DOHH2 (cell line): ENCODE data around the gene FAM53B.
A peak's percentile ranks its signal among the peaks of the same experiment; 100 is the strongest.

Experiments used
- H3F3A ChIP-seq: fragments of 200-600 bp; sonication (generic), shearing (Covaris generic); 2 replicates; pipeline ENCODE4 v1.6.0; 2016; ENCODE audit warnings: antibody characterized with exemption, mild to moderate bottlenecking; ENCODE audit not compliant: control insufficient read depth, insufficient read depth
- H3K27ac ChIP-seq: fragments of 200-600 bp; sonication (generic); 2 replicates; pipeline ENCODE4 v1.5.1; 2014; ENCODE audit warnings: low read depth, mild to moderate bottlenecking, low read length, moderate library complexity
- H3K27me3 ChIP-seq: fragments of 200-600 bp; sonication (generic); 2 replicates; pipeline ENCODE4 v1.6.1; 2014; ENCODE audit warnings: mild to moderate bottlenecking, low read length, mixed read lengths; ENCODE audit not compliant: control insufficient read depth
- H3K36me3 ChIP-seq: fragments of 200-600 bp; sonication (generic); 2 replicates; pipeline ENCODE4 v1.6.1; 2014; ENCODE audit warnings: mild to moderate bottlenecking, low read length, moderate library complexity, mixed read lengths; ENCODE audit not compliant: control insufficient read depth
- H3K4me1 ChIP-seq: fragments of 200-600 bp; sonication (generic); 2 replicates; pipeline ENCODE4 v1.6.1; 2014; ENCODE audit warnings: mild to moderate bottlenecking, low read length, mixed read lengths; ENCODE audit not compliant: control insufficient read depth
- H3K4me2 ChIP-seq: fragments of 200-600 bp; sonication (generic); 2 replicates; pipeline ENCODE4 v1.6.0; 2014; ENCODE audit warnings: mild to moderate bottlenecking, low read length, moderate library complexity
- H3K4me3 ChIP-seq: fragments of 200-600 bp; sonication (generic); 2 replicates; pipeline ENCODE4 v1.5.1; 2014; ENCODE audit warnings: mild to moderate bottlenecking, low read length, mixed read lengths
- H3K79me2 ChIP-seq: fragments of 200-600 bp; sonication (generic); 2 replicates; pipeline ENCODE4 v1.6.1; 2014; ENCODE audit warnings: mild to moderate bottlenecking, low read length, mixed read lengths; ENCODE audit not compliant: control insufficient read depth
- H3K9me2 ChIP-seq: fragments of 200-600 bp; sonication (generic); replicated peaks from 2 replicates; pipeline ENCODE4 v1.6.1; 2014; ENCODE audit warnings: mild to moderate bottlenecking, low read length, mixed read lengths; ENCODE audit not compliant: control insufficient read depth
- H3K9me3 ChIP-seq: fragments of 200-600 bp; sonication (generic); 2 replicates; pipeline ENCODE4 v1.6.1; 2014; ENCODE audit warnings: antibody characterized with exemption, low read length, mixed read lengths; ENCODE audit not compliant: control insufficient read depth, insufficient read depth
- H4K20me1 ChIP-seq: fragments of 200-600 bp; sonication (generic); 2 replicates; pipeline ENCODE4 v1.6.0; 2014; ENCODE audit warnings: low read depth, mild to moderate bottlenecking, antibody characterized with exemption, low read length, moderate library complexity; ENCODE audit not compliant: control insufficient read depth, insufficient read depth
- CTCF ChIP-seq: fragments of 200-600 bp; sonication (generic); IDR thresholded peaks from one replicate; pipeline ENCODE4 v1.5.1; 2014; ENCODE audit warnings: antibody characterized with exemption, mild to moderate bottlenecking, low read depth, low read length; ENCODE audit not compliant: poor library complexity, severe bottlenecking
- EZH2phosphoT487 ChIP-seq: fragments of 200-600 bp; sonication (generic); IDR thresholded peaks from 2 replicates; pipeline ENCODE4 v1.6.1; 2017; ENCODE audit warnings: borderline replicate concordance, mild to moderate bottlenecking, antibody characterized with exemption, low read length, moderate library complexity, mixed read lengths

The FAM53B gene

GRCh38 chr10:124728071-124728829 is 15.9 kb downstream of the FAM53B start:
- H3K4me3 ChIP-seq, result peak overlapping the region; percentile 21
- no peak for TF ChIP-seq CTCF
- TF ChIP-seq EZH2phosphoT487, result no peak
- H3K4me2 ChIP-seq, result peak overlapping the region; percentile 57
- H3K27ac ChIP-seq, result peak overlapping the region; percentile 16; the same call in 1 of the 2 replicates
- peaks cover 15% of the 10 kb centered on the region; the same call in 1 of the 2 replicates for H4K20me1 ChIP-seq
- H3K9me2 ChIP-seq, result no peaks in the 10 kb centered on the region
- no peaks in the 10 kb centered on the region for H3K9me3 ChIP-seq
- H3F3A ChIP-seq, result no peaks in the 10 kb centered on the region
- peaks cover 99% of the 10 kb centered on the region for H3K79me2 ChIP-seq
- peaks cover 70% of the 10 kb centered on the region for H3K4me1 ChIP-seq
- peaks cover 53% of the 10 kb centered on the region for H3K36me3 ChIP-seq
- H3K27me3 ChIP-seq, result no peaks in the 10 kb centered on the region

- Histone ChIP-seq H3K27ac (no peak overlapping the region), H3K9me3 (no peaks in the 10 kb centered on the region), H3K4me2 (no peak overlapping the region), H3F3A (peaks cover 4% of the 10 kb centered on the region), H4K20me1 (peaks cover 22% of the 10 kb centered on the region; the same call in 1 of the 2 replicates), H3K36me3 (peaks cover 47% of the 10 kb centered on the region), H3K27me3 (no peaks in the 10 kb centered on the region), H3K9me2 (no peaks in the 10 kb centered on the region), H3K79me2 (peaks cover 99% of the 10 kb centered on the region), H3K4me3 (no peak overlapping the region), H3K4me1 (peaks cover 78% of the 10 kb centered on the region)
- TF ChIP-seq CTCF, result no peak
- no peak for TF ChIP-seq EZH2phosphoT487
Observed at GRCh38 chr10:124727361-124727960, 16.7 kb downstream of the FAM53B start.

GRCh38 chr10:124725791-124726190 is 18.4 kb downstream of the FAM53B start:
- Histone ChIP-seq H3K4me1 (peaks cover 90% of the 10 kb centered on the region), H3K27me3 (no peaks in the 10 kb centered on the region), H3K4me2 (peak overlapping the region; percentile 42; the same call in 1 of the 2 replicates), H3F3A (peaks cover 12% of the 10 kb centered on the region), H3K79me2 (peaks cover 98% of the 10 kb centered on the region), H3K9me2 (no peaks in the 10 kb centered on the region), H3K9me3 (no peaks in the 10 kb centered on the region), H4K20me1 (peaks cover 22% of the 10 kb centered on the region; the same call in 1 of the 2 replicates), H3K4me3 (no peak overlapping the region), H3K27ac (no peak overlapping the region), H3K36me3 (peaks cover 34% of the 10 kb centered on the region)
- TF ChIP-seq EZH2phosphoT487 (no peak), CTCF (no peak)
